Upper lobe of left lung (tissue), 4 donors: ENCODE measurements around the gene WBP2.

Source experiments
- CTCF ChIP-seq, 6 experiments: fragments of 450-650 bp in 4 of 6; fragments of 200-600 bp in 2 of 6; sonication (generic) in 2 of 6; IDR thresholded peaks; one replicate each; pipeline ENCODE4 v1.5.1; 2016 to 2019; ENCODE audit warnings: antibody characterized with exemption in 6 of 6
- EP300 ChIP-seq, 4 donors: sonication (generic); formaldehyde crosslinking; IDR thresholded peaks; one replicate each; pipeline ENCODE4 v1.5.1; 2017; ENCODE audit warnings: antibody characterized with exemption in 4 of 4, control low read depth in 2 of 4
- POLR2A ChIP-seq, 4 donors: fragments of 450-650 bp; IDR thresholded peaks; one replicate each; pipeline ENCODE4 v1.5.1; 2016 to 2017; ENCODE audit warnings: antibody characterized with exemption in 4 of 4, mild to moderate bottlenecking in 2 of 4
- POLR2AphosphoS5 ChIP-seq, 2 donors: sonication (generic); formaldehyde crosslinking; IDR thresholded peaks; one replicate each; pipeline ENCODE4 v1.5.1; 2017; ENCODE audit warnings: antibody characterized with exemption in 2 of 2

DNA sequence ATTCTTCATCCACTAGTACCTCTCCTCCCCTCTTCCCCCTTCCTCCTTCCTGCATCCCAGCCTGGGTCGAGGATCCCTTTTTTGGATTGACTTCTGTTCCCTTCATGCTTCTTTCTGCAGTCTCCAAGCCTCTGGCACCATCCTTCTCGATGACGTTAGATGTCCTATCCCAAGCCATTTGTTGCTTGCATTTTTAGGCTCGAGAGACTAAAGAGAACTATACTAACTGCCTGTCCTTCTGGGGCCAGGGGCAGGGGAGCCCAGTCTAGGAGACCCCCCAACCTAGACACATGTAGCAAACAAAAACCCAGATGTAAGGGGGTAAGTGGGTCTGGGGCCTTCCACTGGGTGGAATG lies 46.6 kb downstream of the WBP2 start:
- TF ChIP-seq EP300 (IDR thresholded peaks at IDR 0.05) (no peak), CTCF (IDR thresholded peaks at IDR 0.05) (no peak), POLR2A (IDR thresholded peaks at IDR 0.05) (no peak), POLR2AphosphoS5 (IDR thresholded peaks at IDR 0.05) (no peak)
